GM12878 (cell line): Measurements from ENCODE around the gene PRKCG. TPM values are rescaled to one million over a fixed set of nuclear protein-coding genes. Genes with fewer than 3 reads are reported as not detected.
"Not testable (repeated sequence)": the region's sequence is repeated elsewhere in the genome, so short reads cannot be mapped to it uniquely, and the experiment has no call there.

ENCODE experiments used
- ATAC-seq: fragments of 200-7000 bp; cut with Tn5 transposase; 3 replicates; pipeline ENCODE4 v1.9.1; 2020; ENCODE audit warnings: mild to moderate bottlenecking, moderate library complexity
- BruUV-seq: library from RNA; stranded (reverse); fragments of 400-500 nt; replicated peaks from 2 replicates; lab custom pipeline; 2021; lab: Mats Ljungman, UMichigan
- CTCF ChIA-PET: fragments of 300-600 bp; sonication (Branson Sonifier 250); formaldehyde crosslinking; extraction: SDS; loops from one replicate; lab custom pipeline; 2021; ENCODE audit warnings: inconsistent platforms; lab: Yijun Ruan, JAX
- POLR2A ChIA-PET: fragments of 350-600 bp; formaldehyde crosslinking; extraction: SDS; loops from one replicate; lab custom pipeline; 2021; ENCODE audit warnings: inconsistent platforms; lab: Charles Lee
- RAD21 ChIA-PET: fragments of 300-600 bp; sonication (Branson Sonifier 250); formaldehyde crosslinking; loops from one replicate; lab custom pipeline; 2023; ENCODE audit warnings: antibody characterized with exemption; ENCODE audit not compliant: unreplicated experiment; lab: Charles Lee
- SMC1A ChIA-PET: fragments of 300-600 bp; sonication (Branson Sonifier 250); formaldehyde crosslinking; loops from one replicate; lab custom pipeline; 2023; ENCODE audit not compliant: unreplicated experiment, uncharacterized antibody; lab: Charles Lee
- DNase-seq: peaks from one replicate; pipeline ENCODE4 v3.0.0-alpha.2; 2011; ENCODE audit warnings: low read depth, low spot score
- FAIRE-seq: peaks from 3 replicates; lab custom pipeline; 2011; peaks lifted over from hg19 to GRCh38; lab: Jason Lieb, UNC
- H2AFZ ChIP-seq: 2 replicates; pipeline ENCODE4 v1.6.0; 2011; ENCODE audit warnings: low read depth, low read length, control low read depth; ENCODE audit not compliant: control insufficient read depth
- H3K27ac ChIP-seq: 2 replicates; pipeline ENCODE4 v1.5.1; 2011; ENCODE audit warnings: control low read depth; ENCODE audit not compliant: control insufficient read depth, insufficient read depth
- H3K27me3 ChIP-seq, 2 experiments: replicated peaks in 1 of 2; 2 replicates each; pipeline versions ENCODE4 v1.6.0 to v1.6.1; 2011; ENCODE audit warnings: low read length in 1 of 2; ENCODE audit not compliant: control insufficient read depth in 2 of 2, insufficient read depth in 2 of 2
- H3K36me3 ChIP-seq, 2 experiments: 2 replicates each; pipeline ENCODE4 v1.5.1; 2011; ENCODE audit warnings: low read length in 1 of 2; ENCODE audit not compliant: control insufficient read depth in 2 of 2, insufficient read depth in 2 of 2
- H3K4me1 ChIP-seq: 2 replicates; pipeline ENCODE4 v1.6.1; 2011; ENCODE audit warnings: mild to moderate bottlenecking, low read length, moderate library complexity, mixed read lengths; ENCODE audit not compliant: control insufficient read depth, insufficient read depth
- H3K4me2 ChIP-seq: 2 replicates; pipeline ENCODE4 v1.6.0; 2011; ENCODE audit warnings: control low read depth; ENCODE audit not compliant: control insufficient read depth, insufficient read depth
- H3K4me3 ChIP-seq: fragments of 200-600 bp; sonication (generic); 2 replicates; pipeline ENCODE4 v1.5.1; 2016
- H3K79me2 ChIP-seq: 2 replicates; pipeline ENCODE4 v1.6.0; 2011; ENCODE audit warnings: low read length; ENCODE audit not compliant: control insufficient read depth, insufficient read depth
- H3K9ac ChIP-seq: 2 replicates; pipeline ENCODE4 v1.8.0; 2011; ENCODE audit warnings: low read length, control low read depth, mixed read lengths; ENCODE audit not compliant: control insufficient read depth, insufficient read depth
- H3K9me3 ChIP-seq: replicated peaks from 3 replicates; pipeline ENCODE4 v1.5.1; 2011; ENCODE audit warnings: mild to moderate bottlenecking, low read length; ENCODE audit not compliant: control insufficient read depth, insufficient read depth
- H4K20me1 ChIP-seq: 2 replicates; pipeline ENCODE4 v1.6.0; 2011; ENCODE audit not compliant: control insufficient read depth, insufficient read depth
- WGBS: methylation state at CpG from one replicate; pipeline ENCODE4 v1.1.6; 2016; ENCODE audit warnings: low lambda C conversion rate; ENCODE audit not compliant: insufficient replicate concordance, insufficient coverage; ENCODE audit errors: missing lambda C conversion rate; 5-methylcytosine and 5-hydroxymethylcytosine counted together
- in situ Hi-C: fragments of 300-500 bp; cut with MboI; formaldehyde crosslinking; loops from 9 replicates; pipeline ENCODE4 v1.14.3; 2018; ENCODE audit warnings: mixed read lengths
- intact Hi-C: fragments of 100-400 bp; cut with micrococcal nuclease; formaldehyde crosslinking; loops from one replicate; pipeline ENCODE4 v1.14.2; 2022; ENCODE audit not compliant: unreplicated experiment
- polyA plus RNA-seq, 11 experiments: library from polyadenylated mRNA; depleted of rRNA in 4 of 11; unstranded in 6 of 11; stranded (reverse) in 5 of 11; fragments of >200 nt; fragmentation: Nextera tagmentation in 4 of 11; fragmentation: Illumina TruSeq in 1 of 11; extraction: Ambion mirVana in 4 of 11; extraction: Trizol in 1 of 11; gene quantifications; 1 replicate in 1 of 11; 2 replicates in 10 of 11; pipeline versions ENCODE4 v1.2.1 to v1.2.3, GENCODE V29; 2011 to 2016; ENCODE audit warnings: inconsistent platforms in 2 of 11, missing spikeins in 2 of 11, low read depth in 1 of 11
- total RNA-seq, 4 experiments: library from RNA; depleted of rRNA in 3 of 4; stranded (reverse); fragments of >200 nt in 3 of 4; fragmentation: Illumina TruSeq in 1 of 4; extraction: Trizol in 1 of 4; gene quantifications; 2 replicates each; pipeline versions ENCODE4 v1.2.1 to v1.2.3, GENCODE V29; 2013 to 2021

PRKCG gene
- total and polyA plus RNA-seq, 10 of the 15 experiments (the other 5 are each of a cell fraction or from before 2014, with no cell fraction given) = not detected

- POLR2A ChIA-PET, in situ Hi-C loops, H3K79me2 ChIP-seq, intact Hi-C loops, H3K4me1 ChIP-seq, BruUV-seq, H3K36me3 ChIP-seq, H4K20me1 ChIP-seq, SMC1A ChIA-PET, DNase-seq, H3K4me3 ChIP-seq, RAD21 ChIA-PET, H3K9ac ChIP-seq, H3K27me3 ChIP-seq, FAIRE-seq, CTCF ChIA-PET, H3K27ac ChIP-seq, H2AFZ ChIP-seq, H3K9me3 ChIP-seq, ATAC-seq, H3K4me2 ChIP-seq: not testable (repeated sequence)
- 58% methylated on average over 12 of the region's 12 CpGs for WGBS
Measured at GRCh38 chr19:53840241-53840640, 41.8 kb upstream of the PRKCG start.

GRCh38 chr19:53840914-53841313 lies 41.1 kb upstream of the PRKCG start:
- FAIRE-seq, DNase-seq, ATAC-seq, RAD21 ChIA-PET, SMC1A ChIA-PET, H3K4me3 ChIP-seq, H3K27me3 ChIP-seq, H4K20me1 ChIP-seq, H3K36me3 ChIP-seq, H3K9me3 ChIP-seq, intact Hi-C loops, H3K27ac ChIP-seq, in situ Hi-C loops, H3K9ac ChIP-seq, H3K4me1 ChIP-seq, H3K4me2 ChIP-seq, H2AFZ ChIP-seq, POLR2A ChIA-PET, H3K79me2 ChIP-seq, CTCF ChIA-PET, BruUV-seq: not testable (repeated sequence)
- 32% methylated on average over 2 of the region's 4 CpGs for WGBS
